ENCODE data around the gene PCMTD2. TPM values are rescaled to one million over a fixed set of nuclear protein-coding genes. Genes with fewer than 3 reads are reported as not detected.
A peak's percentile ranks its signal among the peaks of the same experiment; 100 is the strongest.
"Not testable (repeated sequence)": the region's sequence is repeated elsewhere in the genome, so short reads cannot be mapped to it uniquely, and the experiment has no call there.

Gene PCMTD2
- total and polyA plus RNA-seq, 2 experiments from 2014 or later: 37.7 to 79.2 TPM

DNA sequence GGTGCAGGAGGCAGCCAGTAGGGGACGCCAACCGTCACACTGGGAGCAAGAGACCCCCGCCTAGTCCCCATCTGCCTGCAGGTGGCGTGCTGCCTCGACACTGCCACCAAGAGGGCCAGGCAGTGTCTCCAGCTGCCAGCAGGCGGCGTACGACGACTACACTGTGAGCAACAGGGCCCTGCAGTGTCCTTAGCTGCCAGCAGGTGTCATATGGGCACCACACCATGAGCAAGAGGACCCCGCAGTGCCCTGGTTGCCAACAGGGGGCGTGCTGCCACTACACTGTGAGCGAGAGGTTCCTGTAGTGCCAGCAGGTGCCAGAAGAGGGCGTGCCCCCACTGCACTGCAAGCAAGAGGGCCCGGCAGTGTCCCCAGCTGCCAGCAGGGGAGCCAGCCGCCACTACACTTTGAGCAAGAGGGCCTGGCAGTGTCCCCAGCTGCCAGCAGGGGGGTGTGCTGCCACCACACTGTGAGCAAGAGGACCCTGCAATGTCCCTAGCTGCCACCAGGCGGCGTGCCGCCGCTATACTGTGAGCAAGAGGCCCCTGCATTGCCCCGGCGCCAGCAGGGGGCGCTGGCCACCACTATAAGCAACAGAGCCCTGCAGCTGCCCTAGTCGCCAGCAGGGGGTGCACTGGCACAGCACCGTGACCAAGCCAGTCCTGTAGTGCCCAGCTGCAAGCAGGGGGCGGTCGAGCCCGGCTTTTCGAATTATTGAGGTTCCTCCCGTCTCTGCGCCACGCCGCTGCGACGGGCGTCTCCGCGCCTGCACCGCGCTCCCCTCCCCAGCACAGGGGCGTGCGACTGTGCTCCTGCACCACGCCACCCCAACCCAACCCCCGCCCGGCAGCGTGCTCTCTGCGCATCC, 30.3 kb downstream of the PCMTD2 start:
- H3K4me1 ChIP-seq (ENCODE audit: insufficient read depth); H3K9me2 ChIP-seq (replicated peaks; ENCODE audit: insufficient read depth); H2AFZ ChIP-seq; H3K27me3 ChIP-seq; H3K4me2 ChIP-seq; H3K27ac ChIP-seq; H3K9me3 ChIP-seq (ENCODE audit: low read depth); H3K4me3 ChIP-seq; H3K36me3 ChIP-seq (replicated peaks; ENCODE audit: insufficient read depth, low read depth); H4K20me1 ChIP-seq (ENCODE audit: insufficient read depth, poor library complexity, severe bottlenecking); H3K79me2 ChIP-seq: not testable (repeated sequence)
- TF ChIP-seq, protein P1, sequence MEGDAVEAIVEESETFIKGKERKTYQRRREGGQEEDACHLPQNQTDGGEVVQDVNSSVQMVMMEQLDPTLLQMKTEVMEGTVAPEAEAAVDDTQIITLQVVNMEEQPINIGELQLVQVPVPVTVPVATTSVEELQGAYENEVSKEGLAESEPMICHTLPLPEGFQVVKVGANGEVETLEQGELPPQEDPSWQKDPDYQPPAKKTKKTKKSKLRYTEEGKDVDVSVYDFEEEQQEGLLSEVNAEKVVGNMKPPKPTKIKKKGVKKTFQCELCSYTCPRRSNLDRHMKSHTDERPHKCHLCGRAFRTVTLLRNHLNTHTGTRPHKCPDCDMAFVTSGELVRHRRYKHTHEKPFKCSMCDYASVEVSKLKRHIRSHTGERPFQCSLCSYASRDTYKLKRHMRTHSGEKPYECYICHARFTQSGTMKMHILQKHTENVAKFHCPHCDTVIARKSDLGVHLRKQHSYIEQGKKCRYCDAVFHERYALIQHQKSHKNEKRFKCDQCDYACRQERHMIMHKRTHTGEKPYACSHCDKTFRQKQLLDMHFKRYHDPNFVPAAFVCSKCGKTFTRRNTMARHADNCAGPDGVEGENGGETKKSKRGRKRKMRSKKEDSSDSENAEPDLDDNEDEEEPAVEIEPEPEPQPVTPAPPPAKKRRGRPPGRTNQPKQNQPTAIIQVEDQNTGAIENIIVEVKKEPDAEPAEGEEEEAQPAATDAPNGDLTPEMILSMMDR (IDR thresholded peaks at IDR 0.05; ENCODE audit: poor library complexity): peak; percentile 71
- peak; percentile 75 for DNase-seq (ENCODE audit: low spot score)
- WGBS (ENCODE audit: low lambda C conversion rate, missing lambda C conversion rate): 78% methylated on average over 35 of the region's 46 CpGs

DNA sequence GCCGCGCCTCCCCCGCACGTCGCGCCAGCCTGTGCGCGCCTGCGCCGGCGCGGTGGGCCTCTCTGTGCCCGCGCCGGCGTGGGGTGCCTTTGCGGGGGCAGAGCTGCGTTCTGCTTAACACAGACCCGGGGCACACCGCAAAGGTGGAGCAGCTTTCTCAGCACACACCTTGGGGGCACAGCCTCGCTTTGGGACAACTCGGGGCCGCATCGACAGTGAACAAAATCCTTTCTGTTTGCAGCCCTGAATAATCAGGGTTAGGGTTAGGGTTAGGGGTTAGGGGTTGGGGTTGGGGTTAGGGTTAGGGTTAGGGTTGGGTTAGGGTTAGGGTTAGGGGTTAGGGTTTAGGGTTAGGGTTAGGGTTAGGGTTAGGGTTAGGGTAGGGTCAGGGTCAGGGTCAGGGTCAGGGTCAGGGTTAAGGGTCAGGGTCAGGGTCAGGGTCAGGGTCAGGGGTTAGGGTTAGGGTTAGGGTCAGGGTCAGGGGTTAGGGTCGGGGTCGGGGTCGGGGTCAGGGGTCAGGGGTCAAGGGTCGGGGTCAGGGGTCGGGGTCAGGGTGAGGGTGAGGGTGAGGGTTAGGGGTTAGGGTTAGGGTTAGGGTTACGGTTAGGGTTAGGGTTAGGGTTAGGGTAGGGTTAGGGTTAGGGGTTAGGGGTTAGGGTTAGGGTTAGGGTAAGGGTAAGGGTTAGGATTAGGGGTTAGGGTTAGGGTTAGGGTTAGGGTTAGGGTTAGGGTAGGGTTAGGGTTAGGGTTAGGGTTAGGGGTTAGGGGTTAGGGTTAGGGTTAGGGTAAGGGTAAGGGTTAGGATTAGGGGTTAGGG, 31.1 kb downstream of the PCMTD2 start:
- not testable (repeated sequence) for H3K4me1 ChIP-seq (ENCODE audit: insufficient read depth); DNase-seq (ENCODE audit: low spot score)
- 98% methylated on average over 24 of the region's 30 CpGs for WGBS (ENCODE audit: low lambda C conversion rate, missing lambda C conversion rate)

DNA sequence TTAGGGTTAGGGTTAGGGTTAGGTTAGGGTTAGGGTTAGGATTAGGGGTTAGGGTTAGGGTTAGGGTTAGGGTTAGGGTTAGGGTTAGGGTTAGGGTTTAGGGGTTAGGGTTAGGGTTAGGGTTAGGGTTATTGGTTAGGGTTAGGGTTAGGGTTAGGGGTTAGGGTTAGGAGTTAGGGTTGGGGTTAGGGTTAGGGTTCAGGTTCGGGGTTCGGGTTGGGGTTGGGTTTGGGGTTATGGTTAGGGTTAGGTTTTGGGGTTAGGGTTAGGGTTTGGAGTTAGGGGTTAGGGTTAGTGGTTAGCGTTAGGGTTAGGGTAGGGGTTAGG, 31.7 kb downstream of the PCMTD2 start:
- not testable (repeated sequence) for H3K79me2 ChIP-seq; H3K9me3 ChIP-seq (ENCODE audit: low read depth); H3K4me2 ChIP-seq; H2AFZ ChIP-seq; H3K4me1 ChIP-seq (ENCODE audit: insufficient read depth); H3K4me3 ChIP-seq; H3K9me2 ChIP-seq (replicated peaks; ENCODE audit: insufficient read depth); DNase-seq (ENCODE audit: low spot score); H4K20me1 ChIP-seq (ENCODE audit: insufficient read depth, poor library complexity, severe bottlenecking); H3K36me3 ChIP-seq (replicated peaks; ENCODE audit: insufficient read depth, low read depth); H3K27ac ChIP-seq; H3K27me3 ChIP-seq
- 74% methylated on average over 3 of the region's 3 CpGs for WGBS (ENCODE audit: low lambda C conversion rate, missing lambda C conversion rate)

More for the DNA sequence above, 31.1 kb downstream of the PCMTD2 start:
- H3K36me3 ChIP-seq (replicated peaks; ENCODE audit: insufficient read depth, low read depth); H3K9me2 ChIP-seq (replicated peaks; ENCODE audit: insufficient read depth); H3K27me3 ChIP-seq; H3K4me3 ChIP-seq; H3K27ac ChIP-seq; H3K79me2 ChIP-seq; H2AFZ ChIP-seq; H3K9me3 ChIP-seq (ENCODE audit: low read depth); H3K4me2 ChIP-seq; H4K20me1 ChIP-seq (ENCODE audit: insufficient read depth, poor library complexity, severe bottlenecking): not testable (repeated sequence)

DNA sequence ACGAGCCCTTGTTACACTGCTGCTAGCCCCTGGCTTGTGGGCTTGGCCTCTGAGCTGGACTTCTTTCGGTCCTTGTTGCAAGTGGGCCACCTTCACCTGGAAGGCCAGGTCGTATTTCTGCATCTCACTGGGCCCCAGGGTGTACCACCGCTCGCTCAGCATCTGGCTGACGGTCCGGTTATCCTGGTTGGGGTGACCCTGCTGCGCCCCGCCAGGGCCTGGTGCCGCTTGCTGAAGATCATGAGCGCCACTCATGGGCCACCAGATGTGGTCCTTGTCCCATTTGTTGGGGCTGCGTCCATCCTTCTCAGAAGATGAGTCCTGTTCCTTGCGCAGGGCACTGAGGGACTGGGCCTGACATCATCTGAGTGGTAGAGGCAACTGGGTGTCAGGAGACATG, 36.6 kb downstream of the PCMTD2 start:
- H3K4me3 ChIP-seq; H3K9me2 ChIP-seq (replicated peaks; ENCODE audit: insufficient read depth); H3K9me3 ChIP-seq (ENCODE audit: low read depth); H3K4me2 ChIP-seq; DNase-seq (ENCODE audit: low spot score); H3K79me2 ChIP-seq; H3K36me3 ChIP-seq (replicated peaks; ENCODE audit: insufficient read depth, low read depth); H2AFZ ChIP-seq; H3K27me3 ChIP-seq; H3K4me1 ChIP-seq (ENCODE audit: insufficient read depth); H4K20me1 ChIP-seq (ENCODE audit: insufficient read depth, poor library complexity, severe bottlenecking); H3K27ac ChIP-seq: not testable (repeated sequence)
- no CpG with 5 or more reads among the region's 13 CpGs for WGBS (ENCODE audit: low lambda C conversion rate, missing lambda C conversion rate)

DNA sequence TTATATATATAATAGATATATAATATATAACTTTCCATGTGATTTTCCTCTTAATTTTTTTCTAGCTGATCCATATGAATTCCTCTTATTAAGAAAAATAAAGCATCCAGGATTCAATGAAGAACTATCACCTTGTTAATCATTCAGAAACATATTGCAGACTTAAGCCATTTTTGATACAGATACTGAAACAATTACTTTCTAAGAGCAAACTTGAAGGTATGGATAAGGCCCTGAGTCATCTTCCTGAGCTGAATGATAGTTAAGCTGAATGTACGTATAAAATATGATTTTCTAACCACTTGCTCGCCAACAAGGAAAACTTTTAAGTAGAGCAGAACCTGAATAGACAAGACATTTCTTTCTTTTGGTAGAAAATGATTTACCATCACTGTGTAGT, 47.5 kb downstream of the PCMTD2 start:
- DNase-seq (ENCODE audit: low spot score); H3K27ac ChIP-seq; H3K79me2 ChIP-seq; H4K20me1 ChIP-seq (ENCODE audit: insufficient read depth, poor library complexity, severe bottlenecking); H3K9me2 ChIP-seq (replicated peaks; ENCODE audit: insufficient read depth); H3K4me2 ChIP-seq; H3K4me1 ChIP-seq (ENCODE audit: insufficient read depth); H3K36me3 ChIP-seq (replicated peaks; ENCODE audit: insufficient read depth, low read depth); H2AFZ ChIP-seq; H3K4me3 ChIP-seq; H3K27me3 ChIP-seq; H3K9me3 ChIP-seq (ENCODE audit: low read depth): not testable (repeated sequence)
- 81% methylated on average over 2 of the region's 2 CpGs for WGBS (ENCODE audit: low lambda C conversion rate, missing lambda C conversion rate)

DNA sequence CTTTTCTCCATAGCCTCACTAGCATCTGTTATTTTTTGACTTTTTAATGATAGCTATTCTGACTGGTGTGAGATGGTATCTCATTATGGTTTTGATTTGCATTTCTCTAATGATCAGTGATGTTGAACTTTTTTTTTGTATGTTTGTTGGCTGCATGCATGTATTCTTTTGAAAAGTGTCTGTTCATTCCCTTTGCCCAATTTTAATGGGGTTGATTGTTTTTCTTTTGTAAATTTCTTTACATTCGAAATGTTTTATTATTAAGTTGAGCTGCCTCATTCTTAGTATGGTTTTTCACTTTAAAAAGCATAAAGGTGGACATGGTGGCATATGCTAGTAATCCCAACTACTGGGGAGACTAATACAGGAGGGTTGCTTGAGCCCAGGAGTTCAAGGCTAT, 58.2 kb downstream of the PCMTD2 start:
- H3K36me3 ChIP-seq (replicated peaks; ENCODE audit: insufficient read depth, low read depth); H2AFZ ChIP-seq; H3K27ac ChIP-seq; H3K9me3 ChIP-seq (ENCODE audit: low read depth); H3K4me3 ChIP-seq; DNase-seq (ENCODE audit: low spot score); H3K4me2 ChIP-seq; H3K9me2 ChIP-seq (replicated peaks; ENCODE audit: insufficient read depth); H4K20me1 ChIP-seq (ENCODE audit: insufficient read depth, poor library complexity, severe bottlenecking); H3K4me1 ChIP-seq (ENCODE audit: insufficient read depth); H3K79me2 ChIP-seq: not testable (repeated sequence)
- WGBS (ENCODE audit: low lambda C conversion rate, missing lambda C conversion rate): 88% methylated on average over 1 of the region's 1 CpG
- H3K27me3 ChIP-seq: peaks cover 12% of the 10 kb centered on the region

DNA sequence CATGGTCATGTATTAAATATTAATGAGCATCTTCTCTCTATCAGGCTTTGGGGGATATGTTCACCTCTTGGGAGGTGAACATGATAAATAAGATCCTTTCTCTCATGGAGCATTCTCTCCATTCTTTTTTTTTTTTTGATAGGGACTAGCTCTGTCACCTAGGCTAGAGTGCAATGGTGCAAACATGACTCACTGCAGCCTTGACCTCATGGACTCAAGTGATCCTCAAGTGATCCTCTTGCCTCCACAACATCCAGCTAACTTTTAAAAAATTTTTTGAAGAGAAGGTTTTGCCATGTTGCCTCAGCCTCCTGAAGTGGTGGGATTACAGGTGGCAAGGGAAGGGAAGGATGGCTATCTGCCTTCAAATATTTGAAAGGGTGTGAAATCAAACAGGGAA, 59.8 kb downstream of the PCMTD2 start:
- H4K20me1 ChIP-seq (ENCODE audit: insufficient read depth, poor library complexity, severe bottlenecking); H3K27ac ChIP-seq; H2AFZ ChIP-seq; H3K9me2 ChIP-seq (replicated peaks; ENCODE audit: insufficient read depth); H3K79me2 ChIP-seq; H3K4me1 ChIP-seq (ENCODE audit: insufficient read depth); H3K9me3 ChIP-seq (ENCODE audit: low read depth); H3K4me3 ChIP-seq; H3K36me3 ChIP-seq (replicated peaks; ENCODE audit: insufficient read depth, low read depth); DNase-seq (ENCODE audit: low spot score); H3K4me2 ChIP-seq: not testable (repeated sequence)
- peaks cover 12% of the 10 kb centered on the region for H3K27me3 ChIP-seq

DNA sequence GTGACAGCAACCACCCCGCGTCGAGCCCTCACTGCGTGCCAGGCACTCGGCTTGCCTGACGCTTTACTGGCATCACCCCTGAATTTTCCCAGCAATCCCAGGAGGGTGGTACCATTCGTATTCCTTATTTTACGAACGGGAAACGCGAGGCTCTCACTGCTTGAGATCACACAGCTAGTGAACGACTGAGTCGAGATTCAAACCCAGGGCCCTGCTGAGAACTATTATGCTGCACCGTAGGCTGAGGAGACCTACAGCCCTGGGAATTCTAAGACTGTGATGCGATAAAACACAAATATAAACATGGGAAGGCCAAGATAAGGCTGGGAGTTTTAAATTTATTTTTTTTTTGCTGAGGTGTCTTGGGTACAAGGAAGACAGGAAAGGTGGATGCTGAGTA, 60.3 kb downstream of the PCMTD2 start:
- H3K9me3 ChIP-seq (ENCODE audit: low read depth); H3K4me1 ChIP-seq (ENCODE audit: insufficient read depth); H3K9me2 ChIP-seq (replicated peaks; ENCODE audit: insufficient read depth); H2AFZ ChIP-seq; H3K36me3 ChIP-seq (replicated peaks; ENCODE audit: insufficient read depth, low read depth); H3K79me2 ChIP-seq; H3K27ac ChIP-seq; H3K4me3 ChIP-seq; H4K20me1 ChIP-seq (ENCODE audit: insufficient read depth, poor library complexity, severe bottlenecking): not testable (repeated sequence)
- Histone ChIP-seq H3K4me2 (peak overlapping the region; percentile 96), H3K27me3 (peaks cover 12% of the 10 kb centered on the region)
- peak; percentile 8 for DNase-seq (ENCODE audit: low spot score)
- 63% methylated on average over 10 of the region's 15 CpGs for WGBS (ENCODE audit: low lambda C conversion rate, missing lambda C conversion rate)

Data from hepatocyte (in vitro differentiated cells).